COLO668 (cell line): ENCODE data around the gene ITPK1.
"Not testable (repeated sequence)": the region's sequence is repeated elsewhere in the genome, so short reads cannot be mapped to it uniquely, and the experiment has no call there.

Experiments used
- DNase-seq: peaks from one replicate; lab custom pipeline; 2025; ENCODE audit not compliant: unreplicated experiment; lab: John Stamatoyannopoulos, UW

The ITPK1 gene

GRCh38 chr14:93131257-93131820 is 15.6 kb upstream of the ITPK1 start:
- DNase-seq = not testable (repeated sequence)

DNA sequence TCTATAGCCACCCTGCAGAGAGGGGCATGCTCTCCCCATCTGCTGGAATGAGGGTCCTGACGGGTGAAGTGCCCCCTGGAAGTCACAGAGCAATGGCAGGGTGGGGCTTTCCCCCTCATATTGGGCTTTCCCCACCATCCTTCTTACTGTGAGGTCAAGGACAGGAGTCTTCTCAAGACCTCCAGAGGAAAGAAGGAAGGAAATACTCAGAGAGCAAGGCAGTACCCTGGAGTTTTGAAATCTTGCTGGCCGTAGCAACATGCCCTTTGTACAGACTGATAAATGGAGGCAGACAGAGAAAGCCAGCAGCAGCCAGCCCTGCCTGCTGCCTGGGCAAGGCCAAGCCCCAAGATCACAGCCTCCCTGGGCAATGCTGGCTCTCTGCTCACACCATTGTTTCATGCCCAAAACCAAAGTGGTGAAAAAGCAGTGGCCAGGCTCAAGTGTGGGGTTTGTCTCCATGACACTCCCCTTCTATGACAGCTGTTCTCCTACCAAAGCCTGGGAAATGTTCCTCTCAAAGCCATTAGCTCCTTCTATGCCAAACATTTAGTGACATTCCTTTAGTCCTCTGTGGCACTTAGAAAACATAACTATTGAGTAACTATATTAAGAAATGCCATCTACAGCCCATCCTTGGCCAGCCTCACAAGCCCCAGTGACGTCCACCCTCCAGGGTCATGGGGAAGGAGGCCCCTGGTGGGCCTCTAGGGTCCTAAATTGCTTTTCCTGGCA is 13.2 kb upstream of the ITPK1 start:
- no peak for DNase-seq

GRCh38 chr14:93126111-93126510 is 10.4 kb upstream of the ITPK1 start:
- DNase-seq = no peak

DNA sequence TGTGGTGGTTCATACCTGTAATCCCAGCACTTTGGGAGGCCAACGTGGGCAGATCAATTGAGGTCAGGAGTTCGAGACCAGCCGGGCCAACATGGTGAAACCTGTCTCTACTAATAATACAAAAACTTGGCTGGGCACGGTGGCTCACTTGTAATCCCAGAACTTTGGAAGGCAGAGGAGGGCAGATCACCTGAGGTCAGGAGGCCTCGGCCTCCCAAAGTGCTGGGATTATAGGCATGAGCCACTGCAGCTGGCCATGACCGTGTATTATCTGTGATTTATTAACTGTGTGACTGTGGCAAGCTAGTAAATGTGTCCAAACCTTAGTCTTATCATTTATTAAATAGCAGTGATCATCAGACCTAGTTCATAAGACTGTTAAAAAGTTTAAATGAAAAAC is 7.1 kb upstream of the ITPK1 start:
- no peak for DNase-seq

DNA sequence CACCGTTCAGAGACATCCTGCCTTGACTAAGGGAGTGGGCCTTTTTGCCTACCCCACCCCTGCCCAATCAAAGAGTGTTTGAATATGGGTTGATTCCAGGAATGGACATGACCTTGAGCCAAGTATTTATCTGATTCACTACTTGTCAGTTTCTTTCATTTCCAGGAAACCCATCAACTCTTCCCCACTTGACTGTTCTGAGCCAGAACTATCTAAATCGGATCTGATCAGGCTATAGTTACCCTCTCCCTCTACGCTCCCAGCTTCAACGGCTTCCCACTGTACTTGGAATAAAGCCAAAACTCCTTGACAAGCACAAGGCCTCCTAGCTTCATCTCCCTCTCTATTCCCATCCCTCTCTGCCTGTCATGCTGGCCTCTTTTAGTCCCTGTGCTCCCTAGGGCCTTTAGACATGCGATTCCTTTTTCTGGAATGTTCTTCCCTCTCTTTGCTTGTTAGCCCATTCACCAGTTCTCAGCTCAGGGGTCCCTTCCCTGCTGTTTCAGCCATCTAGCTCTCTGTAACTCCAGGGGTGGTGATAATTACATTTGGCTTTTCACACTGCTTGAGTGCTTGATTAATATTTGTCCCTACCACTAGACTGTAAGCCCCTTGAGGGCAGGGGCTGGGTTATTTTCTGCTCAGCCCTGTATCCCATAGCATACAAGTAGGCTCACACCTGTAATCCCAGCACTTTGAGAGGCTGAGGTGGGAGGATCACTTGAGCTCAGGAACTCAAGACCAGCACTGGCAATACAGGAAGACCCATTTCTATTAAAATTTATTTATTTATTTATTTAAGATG is 5.5 kb upstream of the ITPK1 start:
- no peak for DNase-seq

- no peak for DNase-seq
Observed at GRCh38 chr14:93120517-93120916, 4.8 kb upstream of the ITPK1 start.

- DNase-seq = no peak
Observed at GRCh38 chr14:93116676-93117200, 1.0 kb upstream of the ITPK1 start.

DNA sequence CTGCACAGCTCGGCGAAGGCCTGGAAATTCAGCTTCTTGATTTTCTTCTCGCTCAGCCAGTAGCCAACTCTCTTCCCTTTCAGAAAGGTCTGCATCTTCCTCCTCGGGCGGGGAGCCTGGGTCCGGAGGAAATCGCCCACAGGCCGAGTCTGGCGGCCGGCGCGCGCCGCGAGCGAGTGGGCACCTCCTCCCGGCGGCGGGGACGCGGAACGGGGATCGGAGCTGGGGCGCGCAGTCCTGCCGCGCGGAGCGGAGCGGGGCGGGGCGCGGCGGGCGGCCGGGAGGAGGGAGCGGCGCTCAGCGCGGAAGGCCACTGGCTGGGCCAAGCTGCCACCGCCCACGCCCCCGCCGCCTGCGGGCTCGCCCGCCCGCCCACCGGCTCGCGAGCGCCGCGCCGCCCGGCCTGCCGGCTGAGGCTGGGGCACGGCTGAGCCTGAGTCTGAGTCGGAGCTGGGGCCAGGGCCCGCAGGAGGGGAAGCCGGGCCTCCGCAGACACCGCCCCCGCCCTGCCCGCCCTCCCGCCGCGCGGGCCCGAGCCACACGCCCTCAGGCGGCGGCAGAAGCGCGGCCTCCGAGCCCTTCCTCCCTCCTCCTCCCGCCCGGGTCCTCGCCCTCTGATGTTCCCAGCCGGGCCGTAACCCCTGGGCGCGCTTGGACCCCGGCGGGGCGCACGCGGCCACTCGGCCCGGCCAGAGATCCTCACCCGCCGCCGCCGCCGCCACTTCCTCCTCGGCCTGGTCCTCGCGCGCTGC is 480 bp downstream of the ITPK1 start:
- peak; percentile 98 for DNase-seq

DNA sequence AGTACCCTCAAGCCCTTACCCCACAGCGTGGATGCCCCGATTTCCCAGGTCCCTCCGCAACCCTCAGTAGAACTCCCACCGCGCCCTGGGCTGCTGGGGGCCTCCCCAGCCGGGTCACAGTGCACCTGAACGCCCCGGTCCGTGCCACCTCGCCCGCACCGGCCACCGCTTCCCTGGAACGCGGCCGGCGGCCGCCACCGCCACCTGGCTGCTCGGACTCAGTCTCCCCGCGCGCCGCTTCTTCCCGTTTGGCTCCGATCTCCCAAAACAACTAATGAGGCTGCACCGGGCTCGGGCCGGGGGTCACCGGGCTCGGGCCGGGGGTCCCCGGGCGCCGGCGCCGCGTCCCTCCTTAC is 1.0 kb downstream of the ITPK1 start:
- peak; percentile 54 for DNase-seq

DNA sequence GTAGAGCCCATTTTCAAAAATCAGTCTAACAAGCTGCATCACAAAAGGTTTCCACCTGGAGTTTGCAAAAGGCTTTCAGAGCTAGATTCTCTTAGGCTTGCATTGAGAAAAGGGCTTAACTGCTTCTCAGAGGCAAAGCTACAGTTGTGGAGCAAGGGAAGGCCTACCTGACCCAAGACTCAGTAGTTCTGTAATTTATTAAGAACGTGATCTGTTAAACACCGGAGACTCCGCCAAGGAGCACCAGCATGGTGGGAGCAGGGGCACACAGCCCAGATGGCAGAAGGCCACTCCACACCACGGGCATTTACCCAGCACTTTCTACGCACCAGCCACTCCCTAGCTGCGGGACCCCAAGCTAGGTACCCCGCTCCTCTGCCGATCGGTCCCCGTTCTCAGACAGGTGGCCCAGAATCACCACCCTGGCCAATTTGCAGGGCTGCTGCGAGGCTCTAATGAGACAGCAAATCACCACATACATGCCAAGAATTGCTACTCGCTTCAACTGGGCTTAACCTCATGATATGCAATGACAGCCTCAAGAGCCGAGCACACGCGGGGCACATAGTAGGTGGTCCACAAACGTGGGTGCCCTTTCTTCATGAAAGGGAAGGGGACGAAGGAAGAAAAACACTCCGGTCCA is 1.5 kb downstream of the ITPK1 start:
- peak; percentile 43 for DNase-seq

GRCh38 chr14:93113678-93114067 is 2.1 kb downstream of the ITPK1 start:
- DNase-seq = peak; percentile 55

DNA sequence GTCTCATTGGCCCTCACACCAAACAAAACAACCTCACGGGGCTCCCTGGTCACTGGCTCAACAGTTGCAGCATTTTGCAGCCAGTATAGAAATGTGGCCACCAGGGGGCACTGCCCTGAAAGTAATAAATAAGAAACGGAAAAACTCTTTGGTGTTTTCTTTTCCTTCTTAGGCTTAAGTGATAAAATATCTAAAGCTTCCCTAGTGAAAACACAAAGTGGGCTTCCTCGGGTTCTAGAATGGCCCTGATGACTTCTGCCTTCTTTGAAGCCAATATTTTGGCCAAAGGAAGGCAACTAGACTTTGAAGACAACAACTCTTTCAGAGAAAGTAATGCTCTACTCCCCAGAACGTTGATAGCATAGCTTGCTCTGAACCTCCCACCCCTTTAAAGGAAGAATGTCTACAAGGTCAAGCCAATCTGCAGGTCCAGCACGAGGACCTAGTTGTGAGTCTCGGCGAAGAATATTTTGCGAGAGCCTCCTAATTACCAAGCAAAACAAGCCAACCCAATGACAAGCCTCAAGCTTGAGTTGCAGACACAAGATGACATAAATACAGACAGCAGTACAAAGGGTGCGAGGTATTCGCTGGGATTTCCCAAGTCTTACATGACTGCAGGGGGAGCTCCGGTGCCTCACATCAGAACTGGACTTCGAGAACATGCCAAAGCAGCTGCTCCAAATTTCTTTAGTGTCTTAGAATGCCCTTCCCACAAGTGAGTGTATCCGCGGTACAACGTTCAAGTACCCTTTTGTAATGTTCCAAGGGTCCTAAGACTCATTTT is 2.6 kb downstream of the ITPK1 start:
- peak; percentile 85 for DNase-seq

DNA sequence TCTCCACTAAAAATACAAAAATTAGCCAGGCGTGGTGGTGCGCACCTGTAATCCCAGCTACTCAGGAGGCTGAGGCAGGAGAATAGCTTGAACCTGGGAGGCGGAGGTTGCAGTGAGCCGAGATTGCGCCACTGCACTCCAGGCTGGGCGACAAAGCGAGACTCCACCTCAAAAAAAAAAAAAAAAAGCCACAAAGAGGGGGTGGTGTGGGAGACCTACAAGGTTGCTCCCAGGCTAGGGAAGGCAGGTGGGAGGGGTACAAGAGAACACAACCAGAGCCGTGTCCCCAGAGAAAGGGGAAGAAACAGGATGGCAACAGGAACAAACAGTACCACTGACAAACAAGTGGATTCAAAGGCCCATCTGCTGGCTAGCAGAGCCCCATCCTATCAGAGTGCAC is 4.2 kb downstream of the ITPK1 start:
- peak; percentile 66 for DNase-seq

GRCh38 chr14:93110856-93111419 is 4.8 kb downstream of the ITPK1 start:
- DNase-seq = no peak

DNA sequence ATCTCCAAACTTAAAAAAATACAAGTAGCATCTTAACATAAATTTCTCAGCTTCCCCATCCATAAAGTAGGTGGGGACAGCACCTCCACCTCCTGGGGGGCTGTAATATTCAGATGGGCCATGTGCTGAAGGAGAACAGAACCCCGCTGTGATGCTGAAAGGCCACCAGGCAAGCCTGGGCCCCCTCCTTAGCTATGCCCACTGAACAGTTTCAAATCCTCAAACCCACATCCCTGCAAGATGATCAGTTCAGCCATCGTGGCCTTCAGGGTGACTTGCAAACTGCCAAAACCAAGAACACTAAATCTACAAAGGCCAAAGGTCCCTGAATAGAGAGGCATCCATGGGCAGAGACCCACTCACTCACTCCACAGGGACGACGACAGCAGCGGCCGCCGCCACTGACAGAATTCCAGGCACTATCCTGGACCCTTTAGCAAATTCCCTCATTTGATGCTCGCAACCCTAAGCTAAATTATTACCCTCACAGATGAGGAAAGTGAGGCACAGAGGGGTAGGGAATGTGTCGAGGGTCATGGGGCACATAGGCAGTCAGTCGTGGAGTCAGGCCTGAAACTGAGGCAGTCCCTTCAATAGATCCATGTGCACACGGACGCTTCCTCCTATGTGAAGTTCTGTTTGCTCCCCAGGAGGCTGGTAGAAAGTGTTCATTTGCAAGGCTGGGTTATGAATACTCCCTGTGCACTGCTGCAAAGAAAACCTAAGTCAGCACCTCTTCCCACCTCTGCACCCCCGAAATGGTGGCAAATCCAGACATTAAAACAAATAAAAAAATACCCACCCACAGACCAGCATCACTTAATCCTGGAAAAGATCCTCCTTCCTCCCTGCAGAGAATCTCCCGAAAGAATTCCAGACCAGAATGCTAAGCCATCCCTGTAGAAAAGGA is 5.9 kb downstream of the ITPK1 start:
- no peak for DNase-seq

DNA sequence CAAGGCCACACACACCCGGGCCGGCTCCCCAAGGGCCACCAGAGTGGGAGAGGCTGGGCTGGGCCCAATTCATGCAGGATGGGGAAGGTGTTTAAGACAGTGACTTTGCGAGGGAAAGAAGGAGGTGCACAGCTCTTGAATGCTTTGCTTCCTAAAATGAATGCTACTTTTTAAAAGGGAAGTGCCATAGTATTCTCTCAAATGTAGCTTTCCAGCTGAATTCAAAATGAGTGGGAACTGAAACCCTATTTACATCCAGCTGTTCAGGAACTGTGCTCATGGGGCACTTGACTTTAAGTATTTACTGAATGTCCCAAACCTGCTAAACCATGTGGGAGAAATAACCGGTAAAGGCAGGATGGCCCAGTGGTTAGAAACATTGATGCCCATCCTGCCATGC is 7.6 kb downstream of the ITPK1 start:
- DNase-seq = no peak

DNA sequence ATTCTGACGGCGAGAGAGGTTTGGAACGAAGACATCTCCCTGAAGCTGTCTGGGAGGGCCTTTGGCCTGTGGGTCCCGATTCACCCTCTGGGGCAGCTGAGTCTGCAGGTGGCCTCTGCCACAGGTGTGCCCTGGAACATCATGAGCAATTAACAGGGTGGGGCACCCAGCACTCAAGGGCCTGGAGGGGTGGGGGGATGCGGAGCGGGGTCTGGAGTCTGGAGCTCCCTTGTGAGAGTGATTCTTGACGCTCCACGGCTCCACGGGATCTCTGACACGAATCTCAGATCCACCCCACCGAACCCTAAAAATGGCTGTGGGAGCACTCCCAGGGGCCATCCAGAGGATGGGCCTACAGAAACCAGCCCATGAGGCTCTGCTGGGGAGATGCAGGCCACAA is 8.3 kb downstream of the ITPK1 start:
- no peak for DNase-seq

- no peak for DNase-seq
Observed at GRCh38 chr14:93106541-93107156, 9.1 kb downstream of the ITPK1 start.
